DND-41 (cell line): ENCODE data around the gene NLRP12.

Experiments used
- EZH2 ChIP-seq: IDR thresholded peaks from 3 replicates; pipeline ENCODE4 v1.6.1; 2012; ENCODE audit warnings: borderline replicate concordance, low read depth, mild to moderate bottlenecking, moderate library complexity, low read length, inconsistent platforms; ENCODE audit not compliant: severe bottlenecking
- TF ChIP-seq, protein P1 (sequence below): IDR thresholded peaks from 2 replicates; pipeline ENCODE4 v1.5.1; 2012; ENCODE audit warnings: borderline replicate concordance, low read length, moderate library complexity, mild to moderate bottlenecking; ENCODE audit not compliant: poor library complexity, severe bottlenecking; ENCODE audit errors: extremely low read depth

DNA sequence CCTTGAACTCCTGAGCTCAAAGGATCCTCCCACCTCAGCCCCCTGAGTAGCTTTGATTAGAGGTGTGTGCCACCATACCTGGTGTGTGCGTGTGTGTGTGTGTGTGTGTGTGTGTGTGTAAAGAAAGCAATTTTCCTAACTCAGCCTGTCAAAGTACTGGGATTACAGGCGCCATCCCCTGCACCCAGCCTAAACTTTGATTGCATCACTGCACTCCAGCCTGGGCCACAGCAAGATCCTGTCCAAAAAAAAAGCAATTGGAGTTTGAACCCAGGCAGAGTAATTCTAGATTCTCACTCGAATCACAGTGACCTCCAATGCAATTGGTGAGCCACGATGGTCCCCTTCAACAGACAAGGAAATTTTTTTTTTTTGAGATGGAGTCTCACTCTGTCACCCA is 29.1 kb downstream of the NLRP12 start:
- TF ChIP-seq, protein P1, sequence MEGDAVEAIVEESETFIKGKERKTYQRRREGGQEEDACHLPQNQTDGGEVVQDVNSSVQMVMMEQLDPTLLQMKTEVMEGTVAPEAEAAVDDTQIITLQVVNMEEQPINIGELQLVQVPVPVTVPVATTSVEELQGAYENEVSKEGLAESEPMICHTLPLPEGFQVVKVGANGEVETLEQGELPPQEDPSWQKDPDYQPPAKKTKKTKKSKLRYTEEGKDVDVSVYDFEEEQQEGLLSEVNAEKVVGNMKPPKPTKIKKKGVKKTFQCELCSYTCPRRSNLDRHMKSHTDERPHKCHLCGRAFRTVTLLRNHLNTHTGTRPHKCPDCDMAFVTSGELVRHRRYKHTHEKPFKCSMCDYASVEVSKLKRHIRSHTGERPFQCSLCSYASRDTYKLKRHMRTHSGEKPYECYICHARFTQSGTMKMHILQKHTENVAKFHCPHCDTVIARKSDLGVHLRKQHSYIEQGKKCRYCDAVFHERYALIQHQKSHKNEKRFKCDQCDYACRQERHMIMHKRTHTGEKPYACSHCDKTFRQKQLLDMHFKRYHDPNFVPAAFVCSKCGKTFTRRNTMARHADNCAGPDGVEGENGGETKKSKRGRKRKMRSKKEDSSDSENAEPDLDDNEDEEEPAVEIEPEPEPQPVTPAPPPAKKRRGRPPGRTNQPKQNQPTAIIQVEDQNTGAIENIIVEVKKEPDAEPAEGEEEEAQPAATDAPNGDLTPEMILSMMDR, result no peak
- no peak for TF ChIP-seq EZH2
